ENCODE results near the gene IGSF22.
A peak's percentile ranks its signal among the peaks of the same experiment; 100 is the strongest.

Gene IGSF22

GRCh38 chr11:18765554-18765953 lies 39.6 kb upstream of the IGSF22 start:
- H3K27ac ChIP-seq: no peak overlapping the region
- H3K4me3 ChIP-seq (ENCODE audit: low read depth, low read length): no peak overlapping the region
- no peaks in the 10 kb centered on the region for H3K36me3 ChIP-seq (replicated peaks)
- TF ChIP-seq, protein P1, sequence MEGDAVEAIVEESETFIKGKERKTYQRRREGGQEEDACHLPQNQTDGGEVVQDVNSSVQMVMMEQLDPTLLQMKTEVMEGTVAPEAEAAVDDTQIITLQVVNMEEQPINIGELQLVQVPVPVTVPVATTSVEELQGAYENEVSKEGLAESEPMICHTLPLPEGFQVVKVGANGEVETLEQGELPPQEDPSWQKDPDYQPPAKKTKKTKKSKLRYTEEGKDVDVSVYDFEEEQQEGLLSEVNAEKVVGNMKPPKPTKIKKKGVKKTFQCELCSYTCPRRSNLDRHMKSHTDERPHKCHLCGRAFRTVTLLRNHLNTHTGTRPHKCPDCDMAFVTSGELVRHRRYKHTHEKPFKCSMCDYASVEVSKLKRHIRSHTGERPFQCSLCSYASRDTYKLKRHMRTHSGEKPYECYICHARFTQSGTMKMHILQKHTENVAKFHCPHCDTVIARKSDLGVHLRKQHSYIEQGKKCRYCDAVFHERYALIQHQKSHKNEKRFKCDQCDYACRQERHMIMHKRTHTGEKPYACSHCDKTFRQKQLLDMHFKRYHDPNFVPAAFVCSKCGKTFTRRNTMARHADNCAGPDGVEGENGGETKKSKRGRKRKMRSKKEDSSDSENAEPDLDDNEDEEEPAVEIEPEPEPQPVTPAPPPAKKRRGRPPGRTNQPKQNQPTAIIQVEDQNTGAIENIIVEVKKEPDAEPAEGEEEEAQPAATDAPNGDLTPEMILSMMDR (IDR thresholded peaks at IDR 0.05; ENCODE audit: low read depth, low read length, missing control alignments): no peak
- no peaks in the 10 kb centered on the region for H3K27me3 ChIP-seq (replicated peaks)
- no peak for DNase-seq
- in situ Hi-C loops (cut with HindIII; ENCODE audit: low pct_ligation_motif_present, low sequenced_read_pairs): no loop called here

GRCh38 chr11:18761741-18762140 lies 35.8 kb upstream of the IGSF22 start:
- H3K4me3 ChIP-seq (ENCODE audit: low read depth, low read length): no peak overlapping the region
- TF ChIP-seq, protein P1 (IDR thresholded peaks at IDR 0.05; ENCODE audit: low read depth, low read length, missing control alignments): no peak
- no peaks in the 10 kb centered on the region for H3K36me3 ChIP-seq (replicated peaks)
- no peak for DNase-seq
- in situ Hi-C loops (cut with HindIII; ENCODE audit: low pct_ligation_motif_present, low sequenced_read_pairs): no loop called here
- H3K27ac ChIP-seq: no peak overlapping the region
- no peaks in the 10 kb centered on the region for H3K27me3 ChIP-seq (replicated peaks)

GRCh38 chr11:18761144-18761543 lies 35.2 kb upstream of the IGSF22 start:
- TF ChIP-seq, protein P1 (IDR thresholded peaks at IDR 0.05; ENCODE audit: low read depth, low read length, missing control alignments): no peak
- Histone ChIP-seq H3K27me3 (replicated peaks) (no peaks in the 10 kb centered on the region), H3K4me3 (ENCODE audit: low read depth, low read length) (no peak overlapping the region), H3K27ac (no peak overlapping the region), H3K36me3 (replicated peaks) (no peaks in the 10 kb centered on the region)
- no peak for DNase-seq
- in situ Hi-C loops (cut with HindIII; ENCODE audit: low pct_ligation_motif_present, low sequenced_read_pairs): no loop called here

- Histone ChIP-seq H3K27me3 (replicated peaks) (no peaks in the 10 kb centered on the region), H3K4me3 (ENCODE audit: low read depth, low read length) (no peak overlapping the region), H3K36me3 (replicated peaks) (no peaks in the 10 kb centered on the region), H3K27ac (no peak overlapping the region)
- in situ Hi-C loops (cut with HindIII; ENCODE audit: low pct_ligation_motif_present, low sequenced_read_pairs): no loop called here
- TF ChIP-seq, protein P1 (IDR thresholded peaks at IDR 0.05; ENCODE audit: low read depth, low read length, missing control alignments): no peak
- no peak for DNase-seq
These were observed 31.8 kb upstream of the IGSF22 start for GRCh38 chr11:18757811-18758210.

- Histone ChIP-seq H3K27ac (no peak overlapping the region), H3K27me3 (replicated peaks) (no peaks in the 10 kb centered on the region), H3K36me3 (replicated peaks) (no peaks in the 10 kb centered on the region), H3K4me3 (ENCODE audit: low read depth, low read length) (no peak overlapping the region)
- in situ Hi-C loops (cut with HindIII; ENCODE audit: low pct_ligation_motif_present, low sequenced_read_pairs): no loop called here
- TF ChIP-seq, protein P1 (IDR thresholded peaks at IDR 0.05; ENCODE audit: low read depth, low read length, missing control alignments): no peak
- no peak for DNase-seq
These were observed 30.9 kb upstream of the IGSF22 start for GRCh38 chr11:18756889-18757288.

DNA sequence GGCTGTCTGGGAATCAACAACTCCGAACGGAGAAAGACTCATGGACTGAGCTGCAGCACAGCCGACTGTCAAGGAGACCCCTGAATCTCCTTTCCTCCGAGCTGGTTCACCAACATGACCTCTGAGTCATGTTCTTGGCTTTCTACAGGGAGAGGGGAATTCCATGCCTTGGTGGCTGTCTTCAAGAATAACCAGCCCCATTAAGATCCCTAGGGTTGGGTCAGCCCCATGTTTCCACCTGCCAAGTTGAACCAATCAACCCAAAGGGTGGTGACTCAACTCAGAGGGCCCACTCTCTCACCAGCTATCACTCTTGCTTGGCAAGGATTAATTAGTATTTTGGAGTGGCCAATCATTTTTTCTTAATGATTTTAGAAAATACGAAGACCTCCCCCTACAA lies 28.3 kb upstream of the IGSF22 start:
- H3K4me3 ChIP-seq (ENCODE audit: low read depth, low read length): no peak overlapping the region
- in situ Hi-C loops (cut with HindIII; ENCODE audit: low pct_ligation_motif_present, low sequenced_read_pairs): no loop called here
- TF ChIP-seq, protein P1 (IDR thresholded peaks at IDR 0.05; ENCODE audit: low read depth, low read length, missing control alignments): no peak
- H3K36me3 ChIP-seq (replicated peaks): no peaks in the 10 kb centered on the region
- DNase-seq: peak; percentile 20
- no peak overlapping the region for H3K27ac ChIP-seq
- no peaks in the 10 kb centered on the region for H3K27me3 ChIP-seq (replicated peaks)
